HG03342 (cell line): ENCODE results near the gene C10orf53.
"Not testable (repeated sequence)": the region's sequence is repeated elsewhere in the genome, so short reads cannot be mapped to it uniquely, and the experiment has no call there.

ENCODE experiments used
- ATAC-seq: cut with Tn5 transposase; IDR thresholded peaks from one replicate; pipeline ENCODE4 v1.9.1; 2021; ENCODE audit warnings: mild to moderate bottlenecking, moderate library complexity; ENCODE audit not compliant: unreplicated experiment

Gene C10orf53

DNA sequence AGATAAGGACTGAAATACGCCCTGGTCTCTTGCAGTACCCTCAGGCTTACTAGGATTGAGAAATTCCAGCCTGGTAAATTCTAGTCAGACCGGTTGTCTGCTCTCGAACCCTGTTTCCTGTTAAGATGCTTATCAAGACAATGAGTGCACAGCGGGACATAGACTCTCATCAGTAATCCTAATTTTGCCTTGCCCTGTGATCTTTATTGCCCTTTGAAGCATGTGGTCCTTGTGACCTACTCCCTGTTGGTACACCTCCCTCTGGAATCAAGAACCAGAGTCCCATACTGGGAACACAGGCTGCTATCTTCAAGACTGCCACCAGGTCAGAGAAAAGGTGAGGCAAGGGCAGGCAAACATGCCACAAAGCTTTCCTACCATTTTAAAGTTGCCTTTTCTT lies 7.2 kb downstream of the C10orf53 start:
- ATAC-seq = no peak

DNA sequence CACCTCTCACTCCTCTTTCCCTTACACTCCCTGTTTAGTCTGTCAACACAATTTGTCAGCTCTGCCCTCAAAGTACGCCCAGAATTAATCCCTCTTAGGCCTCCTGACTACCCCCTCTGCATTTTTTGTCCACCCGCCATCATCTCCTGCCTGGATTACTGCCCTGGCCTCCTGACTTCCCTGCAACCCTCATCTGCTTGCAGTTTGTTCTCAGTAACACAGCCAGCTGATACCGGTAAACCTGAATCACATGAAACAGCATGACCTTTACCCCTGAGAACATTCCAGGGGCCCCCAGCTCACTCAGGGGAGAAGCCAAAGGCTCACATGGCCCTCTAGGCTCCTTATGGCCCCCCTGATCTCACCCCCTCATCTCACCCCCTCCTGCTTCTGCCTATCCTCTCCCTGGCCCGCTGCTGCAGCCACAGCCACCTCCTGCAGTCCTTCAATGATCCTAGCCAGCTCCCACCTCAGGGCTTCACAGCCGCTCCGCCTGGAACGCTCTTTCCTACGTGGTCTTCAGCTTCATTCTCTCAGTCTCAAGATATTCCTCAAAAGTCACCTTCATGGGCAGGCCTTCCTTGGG lies 8.9 kb downstream of the C10orf53 start:
- ATAC-seq = no peak

DNA sequence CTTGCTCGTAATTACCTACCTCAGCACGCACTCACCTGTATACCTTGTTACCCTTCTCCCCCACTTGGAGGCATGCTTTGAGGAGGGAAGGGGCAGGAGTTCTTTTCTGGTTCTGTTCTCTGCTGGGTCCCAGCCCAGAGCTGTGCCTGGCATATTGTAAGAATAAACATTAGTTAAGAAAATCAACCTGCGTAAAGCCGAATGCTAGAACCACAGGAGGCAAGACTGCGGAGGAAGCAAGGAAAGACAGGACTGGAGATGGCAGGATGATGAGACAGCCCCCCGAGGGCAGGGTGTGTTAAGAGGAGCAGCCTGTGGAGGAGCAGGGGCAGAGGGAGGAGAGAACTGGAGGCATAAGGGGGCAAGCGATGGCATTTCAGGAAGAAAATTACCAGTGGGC lies 9.5 kb downstream of the C10orf53 start:
- ATAC-seq = no peak

DNA sequence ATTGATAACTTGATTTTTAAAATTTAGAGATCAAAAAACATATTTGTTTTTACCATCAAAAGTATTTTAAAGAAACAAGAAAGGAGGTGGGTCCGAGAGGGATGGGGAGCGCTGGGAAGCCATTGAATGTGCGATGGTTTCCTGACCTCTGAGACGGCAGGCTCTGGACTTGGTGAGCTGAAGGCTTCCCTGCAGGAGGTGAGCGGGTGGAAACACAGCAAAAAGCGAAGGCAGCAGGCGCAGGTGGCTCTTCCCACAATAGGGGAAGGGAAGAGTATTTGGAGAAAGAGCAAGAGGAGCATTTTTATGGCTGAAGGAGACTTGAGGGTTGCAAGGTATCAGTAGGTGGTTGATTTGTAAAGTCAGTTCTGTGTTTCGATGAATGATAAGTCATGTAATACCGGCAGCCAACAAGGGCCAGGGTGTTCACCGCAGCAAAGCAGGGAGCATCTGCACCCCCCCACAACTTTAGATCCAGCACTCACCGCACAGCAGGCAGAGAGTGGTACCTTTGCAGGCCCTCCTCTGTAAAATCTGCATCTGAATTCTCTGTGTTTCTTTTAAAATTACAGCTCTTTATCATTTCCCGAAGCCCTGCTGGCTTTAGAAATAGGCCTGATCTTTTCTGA lies 10.5 kb downstream of the C10orf53 start:
- ATAC-seq = no peak

DNA sequence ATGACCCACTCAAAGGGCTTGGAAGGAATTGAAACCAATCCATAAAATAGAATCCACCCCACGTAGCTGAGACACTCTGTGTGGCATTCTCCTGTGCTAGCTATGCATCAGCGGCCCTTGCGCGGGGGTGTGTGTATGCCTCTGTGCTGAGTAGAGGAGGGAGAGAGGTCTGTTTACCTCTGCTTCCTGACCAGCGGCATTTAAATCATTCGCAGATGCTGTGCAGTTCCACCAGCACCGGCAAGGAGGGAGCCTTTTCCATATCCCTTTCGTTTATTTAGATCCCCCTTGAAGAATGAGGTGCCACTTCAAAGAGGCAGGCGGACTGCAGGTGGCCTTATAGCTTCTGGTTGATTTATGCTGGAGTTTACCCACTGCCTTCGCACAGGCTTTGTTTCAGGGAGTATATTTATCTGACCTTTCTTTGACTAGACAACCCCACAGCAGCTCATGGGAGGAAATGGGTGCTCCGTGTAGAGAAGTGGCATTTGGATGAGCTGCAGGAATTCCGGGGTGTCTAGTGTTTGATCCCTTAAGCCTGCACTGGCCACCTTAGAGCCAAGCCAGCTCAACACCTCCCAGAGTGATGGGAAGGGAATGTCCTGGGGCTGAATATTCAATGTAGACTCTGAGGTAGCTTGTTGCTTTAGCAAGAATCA lies 11.4 kb downstream of the C10orf53 start:
- ATAC-seq = no peak

DNA sequence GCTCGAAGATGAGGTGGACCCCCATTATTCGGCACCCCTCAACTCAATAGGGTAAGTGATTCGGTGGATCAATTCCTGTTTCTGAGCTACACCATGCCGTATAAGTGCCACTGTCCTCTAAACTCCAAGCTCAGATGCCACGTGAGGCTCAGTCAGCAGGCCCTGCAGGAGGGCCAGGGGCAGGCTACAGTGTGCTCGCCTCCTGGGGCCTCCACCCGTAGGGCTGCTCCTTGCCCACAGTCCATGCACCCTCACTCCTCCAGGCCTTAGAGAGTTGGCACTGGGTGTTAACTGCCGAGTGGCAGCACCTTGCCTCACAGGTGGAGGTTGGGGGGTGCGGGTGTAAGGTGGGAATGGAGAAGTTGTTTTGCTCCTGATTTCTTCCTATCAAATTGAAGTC lies 12.1 kb downstream of the C10orf53 start:
- no peak for ATAC-seq

DNA sequence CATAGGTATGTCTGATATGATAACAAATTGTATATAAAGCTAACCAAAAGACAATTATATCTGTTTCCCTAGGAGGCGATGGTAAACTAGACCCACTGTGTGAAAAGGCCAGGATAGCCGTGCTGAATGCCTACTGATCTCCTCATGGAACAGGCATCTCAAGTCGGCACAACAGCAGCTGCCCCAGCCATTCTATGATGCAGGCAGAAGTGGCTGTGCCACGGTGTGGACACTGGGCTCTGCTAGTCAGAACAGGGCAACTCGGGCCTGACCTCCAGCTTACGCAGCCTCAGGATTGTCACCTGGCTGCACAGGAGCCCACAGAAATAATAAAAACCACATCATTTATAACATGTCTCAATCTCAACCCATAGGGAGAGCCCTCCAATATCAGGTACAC lies 15.0 kb downstream of the C10orf53 start:
- ATAC-seq = no peak

DNA sequence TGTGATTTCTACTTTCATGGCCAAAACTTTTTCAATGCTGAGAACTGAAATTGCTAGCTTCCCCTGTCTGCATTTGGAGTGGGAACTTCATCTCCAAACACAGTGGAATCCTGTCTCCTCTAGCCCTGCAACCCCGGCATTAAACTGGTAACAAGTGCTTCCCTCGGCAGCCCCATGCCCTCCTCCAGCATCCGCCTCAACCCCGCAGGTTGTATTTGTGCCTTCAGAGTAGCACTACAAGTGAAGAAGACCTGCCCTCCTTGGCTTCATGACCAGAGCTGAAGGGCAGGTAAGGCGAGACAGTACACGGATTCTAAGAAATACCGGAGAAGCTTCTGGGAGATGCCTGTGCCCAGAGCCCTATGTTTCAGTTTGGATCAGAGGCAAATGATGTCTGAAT lies 16.9 kb downstream of the C10orf53 start:
- ATAC-seq = no peak

DNA sequence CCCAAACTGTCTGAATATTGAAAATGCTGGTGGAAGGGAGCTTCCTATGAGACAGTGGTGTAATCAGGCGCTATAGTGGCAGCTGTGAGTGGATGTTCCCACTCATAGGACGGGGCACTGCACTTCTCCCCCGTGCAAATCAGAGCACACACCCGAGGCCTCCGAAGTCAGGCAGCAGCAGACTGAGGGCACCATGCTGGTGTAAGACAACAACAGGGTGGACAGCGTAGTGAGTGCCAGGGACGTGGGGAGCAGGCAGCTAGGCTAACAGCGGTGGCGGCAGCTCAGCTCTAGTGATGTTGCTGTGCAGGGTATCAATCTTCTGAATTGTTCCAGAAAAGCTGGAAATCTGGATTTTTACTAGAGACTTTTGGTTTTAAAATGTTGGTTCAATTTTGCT lies 19.2 kb downstream of the C10orf53 start:
- ATAC-seq = no peak

DNA sequence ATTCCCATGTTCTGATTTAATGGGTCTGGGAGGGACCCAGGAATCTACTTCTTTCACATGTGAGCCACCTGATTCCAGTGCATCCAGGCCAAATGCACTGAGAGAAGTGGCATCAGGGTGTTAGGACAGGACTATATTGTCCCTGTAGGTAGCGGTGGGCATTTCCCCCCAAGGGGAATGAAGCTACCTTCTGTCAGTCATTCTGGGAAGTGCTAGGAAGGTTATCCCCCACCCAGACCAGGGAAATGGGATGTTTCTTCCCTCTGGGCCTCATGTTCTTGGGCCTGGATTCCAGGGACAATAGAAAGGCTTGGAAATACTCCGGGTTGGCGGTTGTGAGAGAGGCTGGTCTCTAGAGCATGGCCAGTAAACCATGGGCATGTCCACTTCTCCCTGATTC lies 20.8 kb downstream of the C10orf53 start:
- no peak for ATAC-seq

DNA sequence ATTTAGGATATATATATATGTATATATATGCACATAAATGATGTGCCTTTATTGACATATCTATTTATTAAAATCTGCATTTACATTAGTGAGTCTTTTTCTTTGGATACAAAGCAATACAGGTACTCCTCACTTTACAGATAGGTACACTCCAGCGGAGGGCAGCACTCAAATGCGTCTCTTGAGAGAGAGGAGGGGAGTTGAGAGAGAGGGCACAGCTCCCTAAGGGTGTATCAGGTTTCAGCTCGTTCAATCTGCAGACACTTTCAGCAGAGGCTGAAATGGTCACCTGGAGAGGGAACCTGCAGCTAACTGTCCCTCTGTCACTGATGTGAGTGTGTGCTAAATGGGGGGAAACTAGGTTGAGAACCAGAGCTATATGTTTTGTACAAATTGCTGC lies 21.5 kb downstream of the C10orf53 start:
- no peak for ATAC-seq

DNA sequence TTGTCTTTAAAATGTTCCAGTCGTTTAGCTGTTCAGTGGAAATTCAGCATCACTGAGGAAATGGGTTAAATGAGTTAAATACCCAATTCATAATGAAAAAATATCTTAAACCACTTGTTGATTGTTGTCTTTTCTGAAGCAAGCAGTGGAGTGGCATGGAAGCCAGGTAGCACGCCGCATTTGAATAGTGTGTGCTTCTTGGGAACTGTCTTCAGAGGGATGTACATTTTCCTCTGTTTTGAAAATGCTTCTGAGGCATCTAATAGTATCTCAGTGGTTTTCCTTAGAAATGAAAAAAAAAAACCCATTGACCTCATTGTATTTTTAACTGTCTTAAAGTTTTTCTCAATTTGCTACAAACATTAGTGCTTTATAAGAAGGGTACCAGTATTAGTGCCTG lies 28.1 kb downstream of the C10orf53 start:
- ATAC-seq = no peak

DNA sequence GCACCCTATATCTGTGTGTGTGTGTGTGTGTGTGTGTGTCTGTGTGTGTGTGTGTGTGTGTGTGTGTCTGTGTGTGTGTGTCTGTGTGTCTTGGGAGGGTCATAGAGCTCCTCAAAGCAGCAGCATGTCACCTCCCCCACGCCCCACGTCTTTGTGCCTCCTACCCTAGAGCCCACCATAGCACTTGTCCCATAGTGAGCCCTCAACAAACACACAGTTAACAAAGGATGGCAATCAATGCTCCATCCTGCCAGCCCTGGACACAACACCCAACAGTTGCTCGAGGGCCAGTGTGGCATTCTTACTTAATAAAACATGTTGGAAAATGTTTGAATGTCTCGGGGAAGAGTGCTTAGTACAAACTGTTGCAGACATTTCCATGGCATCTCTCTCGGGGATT lies 30.5 kb downstream of the C10orf53 start:
- ATAC-seq = no peak

DNA sequence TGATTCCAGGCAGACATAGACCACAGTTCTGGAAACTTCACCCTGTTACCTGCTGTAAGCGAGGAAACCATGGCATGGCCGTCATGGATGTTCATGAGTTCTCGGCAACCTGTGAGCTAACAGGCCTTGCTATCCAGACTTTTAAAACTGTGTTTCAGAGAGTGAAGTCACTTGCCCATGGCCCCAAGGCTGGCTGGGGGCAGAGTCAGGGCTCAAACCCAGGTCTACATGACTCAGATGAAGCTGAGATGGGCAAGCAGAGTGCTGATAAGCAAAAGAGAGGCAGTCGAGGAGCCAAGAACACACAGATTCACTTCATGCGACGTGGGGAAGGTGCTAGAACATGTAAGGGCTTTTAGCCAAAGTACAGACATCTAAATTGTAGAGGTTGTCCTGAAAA lies 31.5 kb downstream of the C10orf53 start:
- no peak for ATAC-seq

DNA sequence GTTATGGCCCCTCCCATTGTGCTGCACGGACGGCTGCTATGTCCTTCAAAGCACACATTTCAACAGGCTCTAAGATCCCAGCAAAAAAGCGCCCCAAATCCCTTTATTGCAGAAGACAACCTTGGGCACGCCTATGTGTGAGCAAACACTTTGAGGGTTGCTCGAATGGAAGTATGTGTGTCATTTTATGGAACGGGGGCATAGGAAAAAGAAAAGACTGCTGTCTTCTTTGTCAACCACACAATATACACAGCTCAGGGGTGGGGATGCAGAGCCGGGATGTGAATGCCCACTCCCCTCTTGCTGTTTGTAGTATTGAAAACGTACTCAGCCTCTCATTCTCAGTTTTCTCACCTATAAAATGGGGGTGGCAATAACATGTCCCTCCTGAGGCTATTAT lies 32.0 kb downstream of the C10orf53 start:
- ATAC-seq = no peak

DNA sequence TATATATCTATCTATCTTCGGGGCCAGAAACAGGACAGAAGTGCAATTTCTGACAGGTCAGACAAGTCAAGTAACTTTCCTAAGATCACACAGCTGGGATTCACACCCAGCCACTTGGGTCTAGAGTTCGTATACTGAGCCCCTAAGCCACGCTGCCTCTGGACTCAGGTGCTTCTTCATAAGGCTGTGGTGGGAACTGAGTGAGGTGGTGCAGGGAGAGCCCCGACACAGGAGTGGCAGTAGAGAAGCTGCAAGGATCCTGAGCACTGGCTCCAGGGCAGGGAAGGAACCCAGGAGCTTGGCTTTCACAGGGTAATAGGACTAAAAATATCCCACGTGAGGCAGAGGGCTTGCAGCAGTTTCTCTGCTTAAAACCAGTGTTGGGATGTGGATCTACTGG lies 33.8 kb downstream of the C10orf53 start:
- ATAC-seq = no peak

DNA sequence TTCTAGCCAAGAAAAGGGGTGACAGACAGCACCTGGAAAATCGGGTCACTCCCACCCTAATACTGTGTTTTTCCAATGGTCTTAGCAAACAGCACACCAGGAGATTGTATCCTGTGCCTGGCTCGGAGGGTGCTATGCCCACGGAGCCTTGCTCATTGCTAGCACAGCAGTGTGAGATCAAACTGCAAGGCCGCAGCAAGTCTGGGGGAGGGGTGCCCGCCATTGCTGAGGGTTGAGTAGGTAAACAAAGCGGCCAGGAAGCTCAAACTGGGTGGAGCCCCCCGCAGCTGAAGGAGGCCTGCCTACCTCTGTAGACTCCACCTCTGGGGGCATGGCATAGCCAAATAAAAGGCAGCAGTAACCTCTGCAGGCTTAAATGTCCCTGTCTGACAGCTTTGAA lies 35.7 kb downstream of the C10orf53 start:
- ATAC-seq = not testable (repeated sequence)

DNA sequence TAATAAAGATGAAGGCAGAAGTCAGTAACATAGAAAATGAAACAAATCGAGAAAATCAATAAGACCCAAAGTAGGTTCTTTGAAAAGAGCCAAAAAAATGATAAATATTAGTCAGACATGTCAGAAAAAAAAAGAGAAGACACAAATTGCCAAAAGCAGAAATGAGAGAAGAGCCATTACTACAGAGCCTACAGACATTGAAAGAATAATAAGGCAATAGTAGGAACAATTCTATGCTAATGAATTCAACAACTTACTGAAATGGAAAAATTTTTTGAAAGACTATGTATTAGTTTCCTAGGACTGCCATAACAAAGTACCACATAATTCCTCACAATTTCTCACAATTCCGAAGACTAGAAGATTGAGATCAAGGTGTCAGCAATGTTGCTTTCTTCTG lies 47.1 kb downstream of the C10orf53 start:
- no peak for ATAC-seq

DNA sequence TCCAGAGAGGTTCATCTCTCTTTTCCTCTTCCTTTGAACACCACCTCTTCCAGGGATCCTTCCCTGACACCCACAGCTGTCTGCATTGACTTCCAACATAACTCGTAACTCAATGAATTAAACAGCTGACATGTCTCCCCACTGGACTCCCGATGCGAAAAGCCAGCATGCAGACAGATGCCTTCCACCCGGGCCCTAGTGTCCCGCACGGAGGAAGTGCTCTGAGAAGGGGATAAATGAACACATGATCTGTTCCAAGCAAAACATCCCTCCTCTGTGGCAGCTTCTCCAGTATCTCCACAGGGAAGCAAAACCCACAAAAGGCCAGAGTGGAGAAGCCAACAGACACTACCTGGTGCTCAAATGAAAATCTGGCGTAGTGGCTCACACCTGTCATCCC lies 54.4 kb downstream of the C10orf53 start:
- ATAC-seq = no peak

DNA sequence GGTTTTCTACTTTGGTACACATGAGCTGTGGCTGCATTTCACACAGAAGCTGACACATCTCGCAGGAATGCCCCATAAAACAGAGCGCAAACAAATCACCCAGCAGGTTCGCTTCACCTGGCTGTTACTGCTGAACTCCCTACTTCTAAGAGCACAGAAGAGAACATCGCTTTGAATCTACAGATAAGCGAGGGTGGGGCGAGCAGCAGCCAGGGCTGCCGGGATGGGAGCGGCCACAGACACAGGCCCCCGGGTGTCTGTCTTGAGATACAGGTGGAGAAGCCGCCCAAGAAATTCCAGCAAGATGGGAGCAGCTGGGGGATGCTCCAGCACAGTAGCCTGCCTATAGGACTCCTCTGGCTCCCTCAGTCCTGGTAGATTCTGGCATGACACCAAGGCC lies 55.2 kb downstream of the C10orf53 start:
- no peak for ATAC-seq

DNA sequence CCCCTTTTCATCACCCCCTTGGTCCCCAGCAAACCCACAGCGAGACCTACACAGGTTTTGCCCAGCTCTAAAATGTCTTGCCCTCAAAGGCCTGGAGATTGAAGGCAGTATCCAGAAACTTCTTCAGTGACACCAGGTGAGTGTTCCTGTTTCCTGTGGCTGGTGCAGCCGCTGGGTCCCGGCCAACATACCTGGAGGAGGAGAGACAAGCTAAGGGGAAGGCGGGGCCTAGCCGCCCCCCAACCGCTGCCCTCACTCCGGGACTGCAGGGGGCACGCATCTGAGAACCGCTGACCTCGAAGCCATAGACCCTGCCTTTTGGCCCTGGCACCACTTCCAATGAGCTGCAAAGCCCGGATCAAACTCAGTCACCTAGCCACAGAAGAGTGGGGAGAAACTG lies 55.7 kb downstream of the C10orf53 start:
- ATAC-seq = no peak

DNA sequence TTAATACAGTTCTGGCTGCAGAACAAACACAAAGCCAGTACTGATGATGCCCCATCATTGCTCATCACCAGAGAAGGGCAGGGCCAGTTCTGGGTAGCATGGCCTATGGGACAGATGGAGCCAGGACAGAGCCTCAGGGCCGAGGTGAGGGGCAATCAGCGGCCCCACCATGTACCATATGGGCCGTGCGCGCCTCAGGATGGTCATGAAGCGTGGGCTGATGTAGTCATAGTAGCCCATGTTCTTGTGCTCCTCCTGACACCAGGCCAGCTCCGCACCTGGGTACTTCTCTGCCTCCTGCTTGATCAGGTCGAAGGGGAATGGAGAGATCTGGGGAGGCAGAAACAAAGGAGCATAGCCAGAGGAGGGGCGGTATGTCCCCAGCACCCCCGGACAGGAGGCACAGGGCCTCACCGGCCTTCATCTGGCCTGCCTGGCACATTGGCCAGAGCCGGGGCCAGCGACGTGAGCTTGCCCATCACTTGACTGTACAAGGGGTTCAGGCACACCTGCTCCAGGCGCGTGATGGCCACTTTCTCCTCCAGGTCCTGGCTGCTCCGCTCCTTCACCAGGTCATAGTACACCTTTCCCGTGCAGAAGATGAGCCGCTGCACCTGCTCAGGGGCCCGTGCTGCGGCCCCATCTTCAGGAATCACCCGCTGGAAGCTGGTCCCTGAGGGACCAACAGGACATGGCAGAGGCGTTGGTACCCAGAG lies 56.6 kb downstream of the C10orf53 start:
- ATAC-seq = no peak
